ENCODE measurements around the gene MELTF. TPM values are rescaled to one million over a fixed set of nuclear protein-coding genes. Genes with fewer than 3 reads are reported as not detected.

The MELTF gene
- total RNA-seq, 1 donor from 2014 or later: 21.6 TPM

GRCh38 chr3:197023998-197024651 lies 5.5 kb downstream of the MELTF start:
- Histone ChIP-seq H3K27me3 (peaks cover 3% of the 10 kb centered on the region), H3K4me3 (no peak overlapping the region), H3K9me3 (no peaks in the 10 kb centered on the region), H3K36me3 (no peaks in the 10 kb centered on the region), H3K4me1 (peaks cover 3 to 6% of the 10 kb centered on the region in 2 donors), H3K27ac (no peak overlapping the region)
- TF ChIP-seq CTCF (IDR thresholded peaks at IDR 0.05): no peak
- DNase-seq (ENCODE audit: low spot score in 2 of 2): no peak
- intact Hi-C loops (cut with DNase I): no loop called here

GRCh38 chr3:197023241-197023997 lies 6.2 kb downstream of the MELTF start:
- no peak for TF ChIP-seq CTCF (IDR thresholded peaks at IDR 0.05)
- no peaks in the 10 kb centered on the region for H3K9me3 ChIP-seq
- intact Hi-C loops (cut with DNase I): no loop called here
- no peak for DNase-seq (ENCODE audit: low spot score in 2 of 2)
- H3K36me3 ChIP-seq: no peaks in the 10 kb centered on the region
- no peak overlapping the region for H3K4me3 ChIP-seq
- H3K27ac ChIP-seq: no peak overlapping the region
- H3K27me3 ChIP-seq: no peaks in the 10 kb centered on the region
- H3K4me1 ChIP-seq: no peaks in the 10 kb centered on the region

GRCh38 chr3:197022405-197023231 lies 7.0 kb downstream of the MELTF start:
- no peaks in the 10 kb centered on the region for H3K36me3 ChIP-seq
- no peak for TF ChIP-seq CTCF (IDR thresholded peaks at IDR 0.05)
- intact Hi-C loops (cut with DNase I): no loop called here
- H3K27ac ChIP-seq: no peak overlapping the region
- no peaks in the 10 kb centered on the region for H3K4me1 ChIP-seq
- peak in 1 of 2 donors; percentile 57 for DNase-seq (ENCODE audit: low spot score in 2 of 2)
- no peaks in the 10 kb centered on the region for H3K9me3 ChIP-seq
- H3K27me3 ChIP-seq: no peaks in the 10 kb centered on the region
- no peak overlapping the region for H3K4me3 ChIP-seq

- TF ChIP-seq CTCF (IDR thresholded peaks at IDR 0.05): no peak
- peak in 1 of 2 donors; percentile 34 for DNase-seq (ENCODE audit: low spot score in 2 of 2)
- Histone ChIP-seq H3K4me3 (no peak overlapping the region), H3K27ac (no peak overlapping the region), H3K27me3 (no peaks in the 10 kb centered on the region), H3K4me1 (no peaks in the 10 kb centered on the region), H3K36me3 (no peaks in the 10 kb centered on the region), H3K9me3 (no peaks in the 10 kb centered on the region)
- intact Hi-C loops (cut with DNase I): no loop called here
Measured at GRCh38 chr3:197021729-197022404, 7.8 kb downstream of the MELTF start.

GRCh38 chr3:197021231-197021630 lies 8.4 kb downstream of the MELTF start:
- Histone ChIP-seq H3K36me3 (no peaks in the 10 kb centered on the region), H3K4me1 (no peaks in the 10 kb centered on the region), H3K27ac (no peak overlapping the region), H3K27me3 (no peaks in the 10 kb centered on the region), H3K9me3 (no peaks in the 10 kb centered on the region), H3K4me3 (no peak overlapping the region)
- TF ChIP-seq CTCF (IDR thresholded peaks at IDR 0.05): no peak
- DNase-seq (ENCODE audit: low spot score in 2 of 2): peak in 1 of 2 donors; percentile 58
- intact Hi-C loops (cut with DNase I): no loop called here

Data from ascending aorta (tissue), 2 donors.